Daoy (cell line): ENCODE measurements around the gene PLEKHA8. TPM values are rescaled to one million over a fixed set of nuclear protein-coding genes. Genes with fewer than 3 reads are reported as not detected.

Experiments used
- DNase-seq: peaks from one replicate; pipeline ENCODE4 v3.0.0-alpha.2; 2015; ENCODE audit warnings: low read depth
- total RNA-seq: library from RNA; depleted of rRNA; stranded (reverse); fragments of >200 nt; shearing (Covaris generic); gene quantifications from 2 replicates; pipeline ENCODE4 v1.2.3, GENCODE V29; 2014

PLEKHA8 gene
- total RNA-seq, 1 experiment from 2014 or later: 21.0 TPM

GRCh38 chr7:30146127-30146612 lies 118.0 kb downstream of the PLEKHA8 start:
- DNase-seq: peak; percentile 61

DNA sequence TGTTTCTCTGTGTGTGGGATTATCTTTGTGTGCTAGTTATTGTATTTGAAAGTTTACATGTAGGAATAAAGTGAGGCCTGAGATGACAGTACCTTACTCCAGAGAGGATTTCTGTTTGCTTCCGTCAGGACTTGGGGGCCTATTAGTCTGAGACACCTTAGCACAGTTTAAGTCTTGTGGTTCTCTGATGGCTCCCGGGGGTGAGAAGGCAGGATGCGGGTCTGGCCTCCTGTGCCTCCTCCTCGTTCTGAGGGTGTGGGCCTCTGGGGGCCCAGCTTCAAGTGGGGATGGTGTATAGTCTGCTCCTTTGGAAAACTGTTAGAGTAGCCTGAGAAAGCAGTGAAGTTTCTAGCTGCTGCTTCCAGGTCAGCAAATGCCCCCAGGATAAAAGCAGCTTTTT lies 119.0 kb downstream of the PLEKHA8 start:
- DNase-seq: no peak

- DNase-seq: no peak
Observed at GRCh38 chr7:30147785-30148184, 119.6 kb downstream of the PLEKHA8 start.

- no peak for DNase-seq
Observed at GRCh38 chr7:30148426-30148825, 120.2 kb downstream of the PLEKHA8 start.

DNA sequence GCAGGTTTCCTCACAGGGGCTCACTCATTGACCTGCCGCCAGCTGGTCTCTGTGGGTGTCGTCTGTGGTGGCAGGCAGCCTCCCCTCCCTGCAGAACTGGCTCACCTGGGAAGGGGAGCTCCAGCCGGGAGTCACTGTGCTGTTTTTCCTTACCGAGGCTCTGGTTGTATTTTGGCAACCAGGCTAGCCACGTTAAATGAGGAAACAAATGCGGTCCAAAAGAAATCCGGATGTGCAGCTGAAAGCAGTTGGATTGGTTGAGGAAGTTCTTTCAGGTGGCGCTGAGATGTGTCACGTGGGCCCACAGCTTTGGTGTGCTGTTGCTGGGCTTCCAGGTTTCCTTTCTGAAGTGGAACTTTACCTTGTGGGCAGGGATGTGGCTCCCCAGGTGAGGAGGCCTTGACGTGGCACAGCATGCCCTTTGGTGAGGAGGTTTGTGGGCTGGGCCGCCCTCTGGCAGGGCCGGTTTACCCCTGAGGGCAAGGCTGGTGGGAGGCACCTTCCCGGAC lies 120.8 kb downstream of the PLEKHA8 start:
- DNase-seq: no peak

- DNase-seq: no peak
Observed at GRCh38 chr7:30149640-30150272, 121.5 kb downstream of the PLEKHA8 start.

DNA sequence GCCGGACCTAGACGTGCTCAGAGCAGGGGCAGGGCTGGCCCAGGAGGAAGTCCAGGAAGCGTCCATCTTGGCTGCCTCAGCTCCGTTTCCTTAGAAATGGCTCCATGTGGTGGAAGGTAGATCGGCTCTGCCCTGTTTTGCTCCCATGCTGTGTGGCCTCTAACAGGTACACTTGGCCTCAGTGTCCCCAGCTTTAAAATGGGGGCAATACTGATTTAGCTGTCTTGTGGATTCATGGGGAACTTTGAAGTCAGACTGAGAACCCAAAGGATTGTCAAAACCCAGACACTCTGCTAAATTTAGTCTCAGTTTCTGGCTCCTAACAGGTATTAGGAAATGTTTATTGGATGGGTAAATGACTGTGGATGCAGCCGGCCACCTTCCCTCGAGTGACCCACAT lies 122.5 kb downstream of the PLEKHA8 start:
- no peak for DNase-seq

DNA sequence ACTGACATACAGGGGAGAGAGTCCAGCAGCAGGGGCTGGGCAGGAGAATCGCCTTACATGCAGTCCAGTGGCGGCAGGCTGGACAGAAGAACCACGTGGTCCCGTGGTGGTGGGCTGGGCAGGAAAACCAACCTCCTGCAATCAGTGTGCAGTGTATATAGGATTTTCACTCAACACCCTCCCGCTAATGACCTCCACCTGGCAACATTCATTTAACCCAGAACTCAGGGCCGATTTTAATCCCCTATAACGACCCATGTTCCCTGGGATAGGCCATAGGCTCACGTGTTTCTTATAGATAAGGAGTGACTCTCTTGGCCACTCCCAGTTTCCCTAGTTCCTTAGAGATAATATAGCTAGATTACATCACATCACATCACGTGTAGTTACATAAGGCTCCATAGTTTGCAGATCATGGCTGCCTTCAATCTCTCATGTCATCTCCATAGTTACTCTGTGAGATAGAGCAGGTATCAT lies 125.9 kb downstream of the PLEKHA8 start:
- DNase-seq: no peak

GRCh38 chr7:30155481-30155880 lies 127.3 kb downstream of the PLEKHA8 start:
- no peak for DNase-seq

DNA sequence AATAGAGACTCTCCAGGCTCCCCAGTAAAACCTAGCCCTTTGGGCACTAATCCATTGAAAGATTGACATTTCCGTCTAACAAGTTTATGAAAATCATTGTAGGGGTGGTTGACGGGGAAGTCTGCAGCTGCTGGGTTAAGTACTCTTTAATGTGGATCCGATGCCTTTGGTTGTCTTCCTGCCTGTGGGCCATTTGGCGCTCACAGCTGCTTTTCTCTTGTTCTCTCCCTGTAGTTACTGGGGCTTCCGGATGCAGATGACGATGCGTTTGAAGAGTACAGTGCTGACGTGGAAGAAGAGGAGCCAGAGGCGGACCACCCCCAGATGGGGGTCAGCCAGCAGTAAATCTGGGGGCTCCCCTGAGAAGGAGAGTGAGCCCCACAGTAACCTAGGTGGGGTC lies 129.0 kb downstream of the PLEKHA8 start:
- no peak for DNase-seq

- no peak for DNase-seq
Observed at GRCh38 chr7:30159163-30159562, 131.0 kb downstream of the PLEKHA8 start.

- DNase-seq: peak; percentile 82
Observed at GRCh38 chr7:30159698-30160143, 131.5 kb downstream of the PLEKHA8 start.

GRCh38 chr7:30160329-30160728 lies 132.1 kb downstream of the PLEKHA8 start:
- DNase-seq: no peak

DNA sequence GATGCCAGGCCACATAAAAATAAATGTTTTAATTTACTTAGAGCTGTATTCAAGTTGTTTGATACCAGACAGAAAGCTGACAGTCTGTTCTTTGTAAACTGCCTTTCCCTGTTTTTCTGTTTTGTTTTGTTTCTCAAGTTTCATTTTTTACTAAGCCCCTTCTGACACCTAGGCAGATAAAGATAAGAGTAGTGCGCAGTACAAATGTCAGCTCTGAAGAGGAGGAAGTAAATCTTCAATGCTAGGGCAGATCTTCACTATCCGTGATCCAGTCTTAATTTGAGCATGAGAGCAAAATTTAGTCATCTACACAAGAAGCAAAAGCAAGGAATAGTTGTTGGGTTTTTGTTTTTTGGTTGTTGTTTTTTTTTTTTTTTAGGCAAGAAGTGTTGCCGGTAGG lies 133.9 kb downstream of the PLEKHA8 start:
- no peak for DNase-seq

DNA sequence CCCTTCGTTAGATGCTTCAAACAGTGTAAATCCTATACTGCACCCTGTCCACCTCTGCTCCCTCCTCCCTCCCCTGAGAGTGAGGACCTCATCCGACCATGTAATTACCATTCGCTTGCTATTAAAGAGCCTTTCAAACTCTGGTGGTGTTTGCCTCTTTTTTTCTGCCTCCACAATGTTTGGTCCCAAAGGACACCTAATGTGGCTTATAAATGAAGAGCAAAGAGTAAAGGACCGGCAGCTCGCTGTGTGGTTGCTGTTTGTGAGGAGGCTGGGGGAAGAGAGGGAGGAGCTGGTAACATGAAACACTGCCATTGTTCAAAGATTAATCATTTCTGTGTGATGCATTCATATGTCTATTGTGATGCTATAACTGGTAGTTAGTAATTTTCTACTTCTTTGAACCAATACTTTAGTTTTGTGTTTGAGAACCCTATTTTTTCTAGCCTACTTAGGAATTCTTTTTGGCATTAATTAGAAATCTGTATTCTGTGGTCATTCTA lies 134.5 kb downstream of the PLEKHA8 start:
- DNase-seq: peak; percentile 74

GRCh38 chr7:30163231-30163894 lies 135.2 kb downstream of the PLEKHA8 start:
- peak; percentile 47 for DNase-seq

- DNase-seq: peak; percentile 70
Observed at GRCh38 chr7:30164567-30164966, 136.4 kb downstream of the PLEKHA8 start.

DNA sequence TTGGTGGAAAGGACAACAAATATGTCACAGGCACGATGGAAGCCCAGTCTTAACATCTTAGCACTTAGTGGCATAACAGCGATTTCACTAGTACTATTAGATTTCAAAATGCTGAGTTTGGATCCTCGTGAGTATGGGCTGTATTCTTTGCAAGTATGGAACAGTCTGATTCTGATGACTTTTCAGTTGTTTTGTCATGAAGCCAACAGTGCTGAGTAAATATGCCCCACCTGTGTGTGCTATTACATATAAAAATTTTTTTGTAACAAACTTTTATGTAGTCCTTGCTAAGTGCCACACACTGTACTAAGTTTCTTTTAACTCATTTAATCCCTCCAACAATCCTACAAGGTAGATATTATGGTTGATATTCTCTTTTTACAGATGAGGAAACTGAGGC lies 137.4 kb downstream of the PLEKHA8 start:
- no peak for DNase-seq

GRCh38 chr7:30166155-30166840 lies 138.1 kb downstream of the PLEKHA8 start:
- DNase-seq: no peak

DNA sequence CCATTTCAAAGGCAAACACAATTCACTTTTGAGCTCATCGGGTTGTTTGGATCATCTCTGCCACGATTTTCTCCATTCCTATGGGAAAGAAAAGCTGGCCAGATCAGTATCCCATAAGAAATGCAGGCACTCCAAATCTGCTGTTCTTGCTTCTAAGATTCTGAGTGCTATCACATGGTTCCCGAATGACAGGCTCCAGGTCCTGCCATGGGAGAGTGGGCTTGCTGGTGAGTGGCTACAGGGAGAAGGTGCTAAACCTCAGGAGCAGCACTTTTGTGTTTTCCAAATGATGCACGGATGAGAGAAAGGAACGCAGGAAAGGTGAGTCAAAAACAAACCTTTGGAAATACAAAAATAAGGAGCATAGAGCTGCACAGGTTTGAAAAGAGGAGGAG lies 138.6 kb downstream of the PLEKHA8 start:
- no peak for DNase-seq

DNA sequence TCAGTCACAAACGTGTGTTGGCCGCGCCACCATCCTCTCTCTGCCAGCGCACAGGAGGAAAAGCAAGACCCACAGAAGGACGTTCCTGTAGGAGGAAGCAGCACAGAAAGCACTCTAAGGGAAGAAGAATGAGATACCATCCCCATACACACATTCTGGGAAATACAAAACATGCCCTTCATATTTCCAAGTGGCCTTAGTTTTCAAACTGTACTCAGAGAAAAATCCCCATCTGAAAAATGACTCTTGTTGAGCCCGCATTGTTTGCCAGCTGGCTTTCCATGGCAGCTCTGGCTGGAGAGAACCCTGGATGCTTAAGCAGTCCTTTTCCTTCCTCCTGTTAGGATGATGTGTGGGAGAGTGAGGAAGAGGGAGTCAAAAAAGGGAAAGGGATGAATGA lies 139.7 kb downstream of the PLEKHA8 start:
- DNase-seq: no peak

- DNase-seq: peak; percentile 97
Observed at GRCh38 chr7:30168835-30169573, 140.8 kb downstream of the PLEKHA8 start.
